IPS-11a (cell line): Measurements from ENCODE around the gene CHMP2B.

Experiments
- H3K4me3 ChIP-seq: one replicate; pipeline ENCODE4 v1.5.1; 2013; ENCODE audit warnings: low read depth, low read length, control low read depth

CHMP2B gene

GRCh38 chr3:87227104-87227834, at the start of gene CHMP2B:
CHMP2B (plus strand) TSS chr3:87227309; CDS start chr3:87227523, 214 bp downstream.
- peak within 1 kb of the TSS; percentile 97 for H3K4me3 ChIP-seq

GRCh38 chr3:87179642-87180041, 47.5 kb upstream of the CHMP2B start:
- H3K4me3 ChIP-seq: no peak overlapping the region

GRCh38 chr3:87181551-87181950, 45.6 kb upstream of the CHMP2B start:
- no peak overlapping the region for H3K4me3 ChIP-seq

- no peak overlapping the region for H3K4me3 ChIP-seq
Measured at GRCh38 chr3:87182023-87182422, 45.1 kb upstream of the CHMP2B start.

- no peak overlapping the region for H3K4me3 ChIP-seq
Measured at GRCh38 chr3:87186608-87187159, 40.4 kb upstream of the CHMP2B start.

- H3K4me3 ChIP-seq: no peak overlapping the region
Measured at GRCh38 chr3:87191175-87191574, 35.9 kb upstream of the CHMP2B start.

- H3K4me3 ChIP-seq: no peak overlapping the region
Measured at GRCh38 chr3:87191641-87192040, 35.5 kb upstream of the CHMP2B start.

GRCh38 chr3:87196879-87197278, 30.2 kb upstream of the CHMP2B start:
- no peak overlapping the region for H3K4me3 ChIP-seq

- H3K4me3 ChIP-seq: no peak overlapping the region
Measured at GRCh38 chr3:87197531-87197930, 29.6 kb upstream of the CHMP2B start.

- no peak overlapping the region for H3K4me3 ChIP-seq
Measured at GRCh38 chr3:87198774-87199173, 28.3 kb upstream of the CHMP2B start.

- H3K4me3 ChIP-seq: no peak overlapping the region
Measured at GRCh38 chr3:87199628-87200027, 27.5 kb upstream of the CHMP2B start.

GRCh38 chr3:87200060-87200647, 27.0 kb upstream of the CHMP2B start:
- H3K4me3 ChIP-seq: no peak overlapping the region

- no peak overlapping the region for H3K4me3 ChIP-seq
Measured at GRCh38 chr3:87201727-87202126, 25.4 kb upstream of the CHMP2B start.

- no peak overlapping the region for H3K4me3 ChIP-seq
Measured at GRCh38 chr3:87203809-87204208, 23.3 kb upstream of the CHMP2B start.

GRCh38 chr3:87206070-87206469, 21.0 kb upstream of the CHMP2B start:
- H3K4me3 ChIP-seq: no peak overlapping the region

- H3K4me3 ChIP-seq: no peak overlapping the region
Measured at GRCh38 chr3:87206635-87207034, 20.5 kb upstream of the CHMP2B start.

GRCh38 chr3:87207460-87207859, 19.6 kb upstream of the CHMP2B start:
- H3K4me3 ChIP-seq: no peak overlapping the region

GRCh38 chr3:87209111-87209510, 18.0 kb upstream of the CHMP2B start:
- no peak overlapping the region for H3K4me3 ChIP-seq

- no peak overlapping the region for H3K4me3 ChIP-seq
Measured at GRCh38 chr3:87218560-87218959, 8.5 kb upstream of the CHMP2B start.

GRCh38 chr3:87219611-87220010, 7.5 kb upstream of the CHMP2B start:
- H3K4me3 ChIP-seq: no peak overlapping the region

GRCh38 chr3:87225659-87226058, 1.4 kb upstream of the CHMP2B start:
- no peak overlapping the region for H3K4me3 ChIP-seq

GRCh38 chr3:87227835-87228144, 681 bp downstream of the CHMP2B start:
- H3K4me3 ChIP-seq: peak overlapping the region; percentile 97

GRCh38 chr3:87228316-87228715, 1.2 kb downstream of the CHMP2B start:
- peak overlapping the region; percentile 97 for H3K4me3 ChIP-seq
